SKM-1 treated with dmso at 0.1 percent for 144 hours (cell line): ENCODE measurements around the gene NEK1.
"Not testable (repeated sequence)": the region's sequence is repeated elsewhere in the genome, so short reads cannot be mapped to it uniquely, and the experiment has no call there.

Experiments used
- DNase-seq: peaks from one replicate; lab custom pipeline; 2025; ENCODE audit not compliant: unreplicated experiment; lab: John Stamatoyannopoulos, UW

NEK1 gene

GRCh38 chr4:169437299-169438047, 174.9 kb downstream of the NEK1 start:
- no peak for DNase-seq

GRCh38 chr4:169436734-169437133, 175.6 kb downstream of the NEK1 start:
- DNase-seq, result no peak

- no peak for DNase-seq
Measured at GRCh38 chr4:169428376-169428775, 184.0 kb downstream of the NEK1 start.

DNA sequence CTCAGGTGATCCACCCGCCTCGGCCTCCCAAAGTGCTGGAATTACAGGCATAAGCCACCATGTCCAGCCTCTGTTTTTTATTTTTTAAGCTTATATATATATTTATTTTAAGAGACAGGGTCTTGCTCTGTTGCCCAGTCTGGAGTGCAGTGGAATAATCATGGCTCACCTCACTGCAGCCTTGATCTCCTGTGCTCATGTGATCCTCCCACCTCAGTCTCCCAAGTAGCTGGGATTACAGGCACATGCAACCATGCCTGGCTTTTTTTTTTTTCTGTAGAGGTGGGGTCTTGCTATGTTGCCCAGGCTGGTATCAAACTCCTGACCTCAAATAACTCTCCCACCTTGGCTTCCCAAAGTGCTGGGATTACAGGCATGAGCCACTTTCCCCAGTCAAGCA, 184.7 kb downstream of the NEK1 start:
- DNase-seq, result not testable (repeated sequence)

DNA sequence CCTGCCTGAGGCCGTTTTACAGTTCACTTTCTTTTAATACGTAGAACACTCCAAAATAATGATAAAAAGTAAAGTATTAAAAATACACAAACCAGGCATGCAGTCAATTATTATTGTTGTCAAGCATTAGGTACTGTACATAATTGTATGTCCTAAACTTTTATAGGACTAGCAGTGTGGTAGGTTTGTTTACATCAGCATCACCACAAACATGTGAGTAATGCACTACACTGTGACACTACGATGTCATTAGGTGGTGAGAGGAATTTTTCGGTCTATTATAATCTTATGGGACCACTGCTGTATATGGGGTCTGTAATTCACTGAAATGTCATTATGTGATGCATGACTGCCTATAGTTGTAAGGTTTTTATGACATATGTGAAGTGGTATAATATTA, 192.1 kb downstream of the NEK1 start:
- no peak for DNase-seq

DNA sequence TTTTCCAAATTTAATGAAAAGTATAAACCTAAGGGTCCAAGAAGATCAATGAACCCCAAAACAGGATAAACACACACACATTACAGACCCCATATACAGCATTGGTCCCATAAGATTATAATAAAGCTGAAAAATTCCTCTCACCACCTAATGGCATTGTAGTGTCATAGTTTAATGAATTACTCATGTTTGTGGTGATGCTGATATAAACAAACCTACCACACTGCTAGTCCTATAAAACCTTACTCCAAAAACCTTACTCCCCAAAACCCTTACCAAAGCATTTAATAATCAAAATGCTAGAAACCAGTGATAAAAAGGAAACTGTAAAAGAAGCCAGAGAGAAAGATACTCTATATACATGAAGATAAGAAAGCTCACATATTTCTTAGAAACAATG, 193.5 kb downstream of the NEK1 start:
- DNase-seq, result no peak

- no peak for DNase-seq
Measured at GRCh38 chr4:169417629-169418282, 194.6 kb downstream of the NEK1 start.

GRCh38 chr4:169416997-169417396, 195.4 kb downstream of the NEK1 start:
- DNase-seq, result no peak

GRCh38 chr4:169416461-169416860, 195.9 kb downstream of the NEK1 start:
- DNase-seq, result no peak

DNA sequence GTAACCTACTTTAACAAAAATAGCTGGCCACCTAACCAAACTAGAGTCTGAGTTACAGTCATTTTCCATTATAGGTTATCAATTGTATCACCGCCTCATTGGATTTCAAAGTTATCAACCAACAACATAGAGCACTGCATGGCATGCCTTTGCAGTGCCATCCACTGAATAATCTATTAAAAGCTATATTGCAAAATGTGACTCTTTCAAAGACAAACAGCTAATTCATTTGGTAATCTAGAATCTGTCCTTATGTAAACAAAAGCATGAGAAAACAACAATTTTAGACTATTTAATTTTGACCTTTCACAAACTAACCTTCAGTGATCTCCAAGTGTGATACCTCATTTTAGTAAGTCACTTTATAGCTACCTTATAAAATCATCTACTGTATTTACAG, 197.5 kb downstream of the NEK1 start:
- DNase-seq, result no peak

DNA sequence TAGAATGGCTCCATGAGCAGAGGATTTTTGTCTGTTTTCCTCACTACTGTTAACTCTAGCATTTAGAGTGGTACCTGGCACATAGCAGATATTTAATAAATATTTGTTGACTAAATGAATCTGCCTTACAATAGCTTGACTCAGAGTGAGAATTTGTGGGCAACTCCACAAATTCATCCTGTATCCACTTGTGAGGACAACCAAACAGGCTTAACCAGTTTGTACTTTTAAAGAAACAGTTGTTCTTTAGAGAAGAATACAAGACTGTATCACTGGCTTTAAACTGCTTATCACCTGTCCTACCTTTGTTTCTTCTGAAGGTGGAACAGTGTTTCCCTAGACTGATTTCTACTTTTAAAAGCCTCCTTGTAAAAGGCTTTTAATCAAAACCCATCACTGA, 200.3 kb downstream of the NEK1 start:
- DNase-seq, result no peak

DNA sequence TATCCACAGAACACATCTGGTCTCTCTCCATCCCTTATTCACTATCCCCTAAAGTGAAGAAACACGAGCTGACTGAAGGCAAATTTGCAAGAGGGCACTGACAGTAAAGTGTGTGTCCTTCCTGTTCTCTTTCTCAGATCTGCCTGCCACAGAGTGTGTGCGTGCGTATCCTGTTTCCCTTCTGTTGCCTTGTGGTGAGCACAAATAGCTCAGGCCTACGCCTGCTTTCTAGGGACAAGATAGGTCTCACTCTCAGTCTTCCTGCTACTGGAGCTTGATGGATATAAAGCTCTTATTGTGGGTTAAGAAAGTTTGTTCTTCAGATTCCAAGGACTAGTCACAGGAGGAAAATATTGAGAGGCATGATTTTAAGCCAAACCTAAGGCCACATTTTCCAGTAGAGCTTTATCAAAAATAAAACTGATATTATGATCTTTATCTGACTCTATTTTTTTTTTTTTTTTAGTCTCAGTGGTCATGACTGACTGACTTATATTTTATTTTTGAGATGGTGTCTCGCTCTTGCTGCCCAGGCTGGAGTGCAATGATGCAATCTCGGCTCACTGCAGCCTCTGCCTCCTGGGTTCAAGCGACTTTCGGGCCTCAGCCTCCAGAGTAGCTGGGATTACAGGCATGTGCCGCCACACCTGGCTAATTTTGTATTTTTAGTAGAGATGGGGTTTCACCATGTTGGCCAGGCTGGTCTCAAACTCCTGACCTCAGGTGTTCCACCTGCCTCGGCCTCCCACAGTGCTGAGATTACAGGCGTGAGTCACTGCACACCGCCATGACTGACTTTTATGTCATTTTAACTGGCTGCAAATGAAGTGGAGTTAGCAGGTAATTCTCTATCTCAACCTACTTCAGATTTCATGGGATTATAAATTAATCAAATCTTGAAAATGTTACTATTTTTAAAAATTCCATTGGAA, 201.3 kb downstream of the NEK1 start:
- DNase-seq, result peak; percentile 89

DNA sequence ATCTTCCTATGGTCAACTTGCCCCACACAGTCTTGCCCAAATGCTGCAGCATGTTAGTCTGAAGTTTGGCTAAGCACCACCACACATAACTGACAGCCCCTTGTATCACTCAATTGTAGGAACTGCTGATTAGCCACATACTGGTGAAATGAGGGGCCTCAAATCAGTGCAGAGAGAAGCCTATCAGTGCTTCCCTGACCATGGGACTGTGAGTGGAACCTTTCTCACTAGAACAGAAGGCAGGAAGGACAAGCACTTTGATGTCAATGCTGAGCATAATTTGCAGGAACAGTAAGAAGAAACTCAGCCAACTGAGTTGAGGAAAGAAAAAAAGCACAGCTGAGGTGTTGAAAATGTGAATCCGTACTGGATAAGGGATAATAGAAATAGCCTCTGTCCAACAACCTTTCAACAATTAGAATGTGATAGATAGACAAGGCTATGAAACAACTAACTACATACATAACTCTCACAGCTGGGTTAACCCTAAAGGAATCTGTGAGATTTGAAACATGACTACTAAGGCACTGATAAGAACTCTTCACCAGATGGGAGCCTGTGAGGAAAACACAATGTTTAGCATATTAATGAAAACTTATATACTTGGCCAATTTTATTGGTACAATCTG, 205.1 kb downstream of the NEK1 start:
- no peak for DNase-seq

- DNase-seq, result no peak
Measured at GRCh38 chr4:169404960-169405359, 207.4 kb downstream of the NEK1 start.

GRCh38 chr4:169400832-169401231, 211.6 kb downstream of the NEK1 start:
- DNase-seq, result no peak

- DNase-seq, result no peak
Measured at GRCh38 chr4:169399976-169400767, 212.2 kb downstream of the NEK1 start.

GRCh38 chr4:169398316-169398715, 214.1 kb downstream of the NEK1 start:
- DNase-seq, result no peak

DNA sequence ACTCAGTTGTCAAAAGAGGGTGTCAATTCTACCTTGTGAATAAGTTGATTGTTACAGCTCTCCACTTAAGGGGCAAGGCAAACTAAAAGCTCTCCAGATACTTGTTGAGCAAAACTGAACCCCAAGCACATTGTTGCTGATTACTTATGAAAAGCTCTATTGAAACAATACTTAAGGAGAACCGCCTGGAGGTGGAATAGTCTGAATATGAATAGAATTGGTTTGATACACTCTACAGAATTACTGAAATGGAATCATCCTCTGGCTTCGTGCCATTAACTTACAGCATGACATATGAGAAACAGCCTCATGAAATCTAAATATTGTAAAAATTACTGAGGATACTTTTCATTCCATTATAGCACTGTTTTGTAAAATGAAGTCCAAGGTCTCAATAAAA, 214.6 kb downstream of the NEK1 start:
- DNase-seq, result no peak

DNA sequence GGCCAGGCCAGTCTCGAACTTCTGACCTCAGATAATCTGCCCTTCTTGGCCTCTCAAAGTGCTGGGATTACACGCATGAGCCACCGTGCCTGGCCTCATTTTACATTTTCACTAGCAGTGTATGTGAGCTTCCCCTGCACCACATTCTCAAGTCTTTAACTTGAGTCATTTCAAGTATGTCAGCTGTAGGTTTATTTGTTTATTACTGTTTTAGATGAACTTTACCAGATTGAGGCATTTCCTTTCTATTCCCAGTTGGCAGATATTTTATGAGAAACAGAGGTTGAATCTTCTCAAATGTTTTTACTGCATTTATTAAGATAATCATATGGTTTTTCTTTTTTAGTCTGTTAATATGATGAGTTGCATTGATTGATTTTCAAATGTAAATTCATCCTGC, 227.0 kb downstream of the NEK1 start:
- no peak for DNase-seq

- no peak for DNase-seq
Measured at GRCh38 chr4:169384779-169385178, 227.6 kb downstream of the NEK1 start.
